ENCODE results near the gene UMODL1.

Gene UMODL1

DNA sequence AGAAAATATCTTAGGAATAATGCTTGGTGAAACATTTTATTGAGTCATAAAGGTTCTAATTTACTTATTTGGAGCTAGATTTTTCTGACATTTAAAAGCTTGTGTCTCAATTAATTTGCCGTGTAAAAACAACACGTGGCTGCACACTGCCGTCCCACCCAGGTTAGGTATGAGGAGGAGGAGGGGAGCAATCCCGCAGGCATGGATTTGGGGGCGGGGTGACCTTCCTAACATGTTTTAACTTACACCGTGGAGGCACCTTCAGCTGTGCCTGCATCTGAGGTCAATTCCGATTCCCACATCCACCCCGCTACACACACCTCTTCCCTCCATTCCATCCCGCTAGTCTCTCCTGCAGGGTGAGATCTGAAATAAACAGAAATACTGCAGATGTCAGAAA, 28.5 kb upstream of the UMODL1 start:
- no peak overlapping the region for H3K27ac ChIP-seq (ENCODE audit: low read length)
- no peak overlapping the region for H2AFZ ChIP-seq (ENCODE audit: low read length)
- H3K4me2 ChIP-seq (ENCODE audit: low read depth, low read length): no peak overlapping the region
- H3K9me2 ChIP-seq (replicated peaks; ENCODE audit: insufficient read depth, low read length): no peaks in the 10 kb centered on the region
- no peak for DNase-seq
- H3K4me3 ChIP-seq (ENCODE audit: low read length): no peak overlapping the region
- H3K4me1 ChIP-seq (ENCODE audit: low read length): peaks cover under 1% of the 10 kb centered on the region
- no peaks in the 10 kb centered on the region for H3K36me3 ChIP-seq (replicated peaks; ENCODE audit: insufficient read depth, low read length)
- H4K20me1 ChIP-seq (ENCODE audit: insufficient read depth, low read length): no peaks in the 10 kb centered on the region
- no peaks in the 10 kb centered on the region for H3K9me3 ChIP-seq (replicated peaks; ENCODE audit: insufficient read depth, low read length)
- no peaks in the 10 kb centered on the region for H3K27me3 ChIP-seq (replicated peaks; ENCODE audit: insufficient read depth, low read length)
- TF ChIP-seq EZH2phosphoT487 (IDR thresholded peaks at IDR 0.05; ENCODE audit: low read length) (no peak), EZH2 (optimal IDR thresholded peaks at IDR 0.05; ENCODE audit: low read depth, low read length) (no peak)
- TF ChIP-seq, protein P1, sequence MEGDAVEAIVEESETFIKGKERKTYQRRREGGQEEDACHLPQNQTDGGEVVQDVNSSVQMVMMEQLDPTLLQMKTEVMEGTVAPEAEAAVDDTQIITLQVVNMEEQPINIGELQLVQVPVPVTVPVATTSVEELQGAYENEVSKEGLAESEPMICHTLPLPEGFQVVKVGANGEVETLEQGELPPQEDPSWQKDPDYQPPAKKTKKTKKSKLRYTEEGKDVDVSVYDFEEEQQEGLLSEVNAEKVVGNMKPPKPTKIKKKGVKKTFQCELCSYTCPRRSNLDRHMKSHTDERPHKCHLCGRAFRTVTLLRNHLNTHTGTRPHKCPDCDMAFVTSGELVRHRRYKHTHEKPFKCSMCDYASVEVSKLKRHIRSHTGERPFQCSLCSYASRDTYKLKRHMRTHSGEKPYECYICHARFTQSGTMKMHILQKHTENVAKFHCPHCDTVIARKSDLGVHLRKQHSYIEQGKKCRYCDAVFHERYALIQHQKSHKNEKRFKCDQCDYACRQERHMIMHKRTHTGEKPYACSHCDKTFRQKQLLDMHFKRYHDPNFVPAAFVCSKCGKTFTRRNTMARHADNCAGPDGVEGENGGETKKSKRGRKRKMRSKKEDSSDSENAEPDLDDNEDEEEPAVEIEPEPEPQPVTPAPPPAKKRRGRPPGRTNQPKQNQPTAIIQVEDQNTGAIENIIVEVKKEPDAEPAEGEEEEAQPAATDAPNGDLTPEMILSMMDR (IDR thresholded peaks at IDR 0.05; ENCODE audit: low read length): no peak
- no peaks in the 10 kb centered on the region; the same call in 1 of the 2 replicates for H3F3A ChIP-seq (ENCODE audit: insufficient read depth, low read length)
- H3K9ac ChIP-seq (ENCODE audit: low read length): no peak overlapping the region
- H3K79me2 ChIP-seq (ENCODE audit: low read length): no peaks in the 10 kb centered on the region

DNA sequence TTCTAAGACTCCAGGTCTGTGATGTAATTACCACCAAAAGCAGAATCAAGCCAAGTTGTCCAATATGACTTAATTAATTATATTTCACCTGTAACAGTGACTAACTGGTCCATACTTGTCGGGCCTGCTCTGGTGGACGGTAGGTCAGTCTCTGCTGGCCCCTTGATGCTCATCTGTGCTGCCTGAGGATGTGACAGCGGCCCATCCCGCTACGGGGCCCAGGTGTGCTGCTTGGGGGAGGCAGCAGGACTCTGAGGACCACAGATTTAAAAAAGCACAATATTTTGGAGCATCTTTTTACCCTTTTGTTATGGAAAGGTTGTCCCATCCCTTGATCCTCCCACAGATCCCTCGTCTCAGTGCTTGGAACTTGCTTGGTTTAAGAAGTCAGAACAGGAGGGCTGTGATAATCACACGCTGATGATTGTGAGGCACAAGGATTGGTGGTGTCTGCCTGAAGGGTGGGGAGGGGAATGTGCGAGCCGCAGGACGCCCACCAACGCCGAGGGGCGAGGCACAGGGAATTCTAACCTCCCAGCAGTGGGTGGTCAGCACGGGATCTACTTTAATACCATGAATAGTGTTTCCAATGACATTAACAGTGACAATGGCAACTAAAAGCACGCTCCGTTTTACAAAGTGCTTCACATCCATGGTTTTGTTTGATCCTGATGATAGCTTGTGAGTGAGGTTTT, 27.8 kb upstream of the UMODL1 start:
- no peak for TF ChIP-seq EZH2phosphoT487 (IDR thresholded peaks at IDR 0.05; ENCODE audit: low read length)
- TF ChIP-seq, protein P1 (IDR thresholded peaks at IDR 0.05; ENCODE audit: low read length): no peak
- no peak for TF ChIP-seq EZH2 (optimal IDR thresholded peaks at IDR 0.05; ENCODE audit: low read depth, low read length)
- Histone ChIP-seq H3K27ac (ENCODE audit: low read length) (no peak overlapping the region), H2AFZ (ENCODE audit: low read length) (no peak overlapping the region), H3K79me2 (ENCODE audit: low read length) (no peaks in the 10 kb centered on the region), H3K4me2 (ENCODE audit: low read depth, low read length) (no peak overlapping the region), H3K9me2 (replicated peaks; ENCODE audit: insufficient read depth, low read length) (no peaks in the 10 kb centered on the region), H4K20me1 (ENCODE audit: insufficient read depth, low read length) (no peaks in the 10 kb centered on the region), H3K9me3 (replicated peaks; ENCODE audit: insufficient read depth, low read length) (no peaks in the 10 kb centered on the region), H3K4me3 (ENCODE audit: low read length) (no peak overlapping the region), H3F3A (ENCODE audit: insufficient read depth, low read length) (no peaks in the 10 kb centered on the region; the same call in 1 of the 2 replicates), H3K36me3 (replicated peaks; ENCODE audit: insufficient read depth, low read length) (no peaks in the 10 kb centered on the region), H3K9ac (ENCODE audit: low read length) (no peak overlapping the region), H3K27me3 (replicated peaks; ENCODE audit: insufficient read depth, low read length) (no peaks in the 10 kb centered on the region), H3K4me1 (ENCODE audit: low read length) (peaks cover 8% of the 10 kb centered on the region)
- no peak for DNase-seq

- no peak overlapping the region for H3K4me2 ChIP-seq (ENCODE audit: low read depth, low read length)
- H4K20me1 ChIP-seq (ENCODE audit: insufficient read depth, low read length): no peaks in the 10 kb centered on the region
- H3K27me3 ChIP-seq (replicated peaks; ENCODE audit: insufficient read depth, low read length): no peaks in the 10 kb centered on the region
- TF ChIP-seq EZH2 (optimal IDR thresholded peaks at IDR 0.05; ENCODE audit: low read depth, low read length): no peak
- TF ChIP-seq, protein P1 (IDR thresholded peaks at IDR 0.05; ENCODE audit: low read length): no peak
- no peak for TF ChIP-seq EZH2phosphoT487 (IDR thresholded peaks at IDR 0.05; ENCODE audit: low read length)
- DNase-seq: no peak
- H2AFZ ChIP-seq (ENCODE audit: low read length): no peak overlapping the region
- H3K4me1 ChIP-seq (ENCODE audit: low read length): peaks cover 10% of the 10 kb centered on the region
- no peaks in the 10 kb centered on the region for H3K9me3 ChIP-seq (replicated peaks; ENCODE audit: insufficient read depth, low read length)
- H3F3A ChIP-seq (ENCODE audit: insufficient read depth, low read length): no peaks in the 10 kb centered on the region; the same call in 1 of the 2 replicates
- H3K9me2 ChIP-seq (replicated peaks; ENCODE audit: insufficient read depth, low read length): no peaks in the 10 kb centered on the region
- no peak overlapping the region for H3K4me3 ChIP-seq (ENCODE audit: low read length)
- H3K36me3 ChIP-seq (replicated peaks; ENCODE audit: insufficient read depth, low read length): no peaks in the 10 kb centered on the region
- no peak overlapping the region for H3K9ac ChIP-seq (ENCODE audit: low read length)
- H3K79me2 ChIP-seq (ENCODE audit: low read length): no peaks in the 10 kb centered on the region
- no peak overlapping the region for H3K27ac ChIP-seq (ENCODE audit: low read length)
Measured at GRCh38 chr21:42043961-42044360, 27.2 kb upstream of the UMODL1 start.

Data from MM.1S (cell line).